GM23248 (cell line): Measurements from ENCODE around the gene EXOC2. TPM values are rescaled to one million over a fixed set of nuclear protein-coding genes. Genes with fewer than 3 reads are reported as not detected.

Experiments
- DNase-seq: peaks from one replicate; pipeline ENCODE4 v3.0.0-alpha.2; 2015
- H2AFZ ChIP-seq: fragments of 200-600 bp; sonication (generic); 2 replicates; pipeline ENCODE4 v1.6.1; 2016; ENCODE audit warnings: antibody characterized with exemption
- H3F3A ChIP-seq: fragments of 200-600 bp; sonication (generic); 2 replicates; pipeline ENCODE4 v1.6.1; 2016; ENCODE audit warnings: mild to moderate bottlenecking, antibody characterized with exemption, mixed run types; ENCODE audit not compliant: insufficient read depth
- H3K27ac ChIP-seq: fragments of 200-600 bp; sonication (generic); 2 replicates; pipeline ENCODE4 v1.5.1; 2016; ENCODE audit warnings: mild to moderate bottlenecking
- H3K27me3 ChIP-seq: fragments of 200-600 bp; sonication (generic); replicated peaks from 2 replicates; pipeline ENCODE4 v1.6.1; 2016; ENCODE audit warnings: mild to moderate bottlenecking; ENCODE audit not compliant: insufficient read depth
- H3K36me3 ChIP-seq: fragments of 200-600 bp; sonication (generic); 2 replicates; pipeline ENCODE4 v1.6.1; 2016; ENCODE audit warnings: low read depth, mild to moderate bottlenecking
- H3K4me1 ChIP-seq: fragments of 200-600 bp; sonication (generic); 2 replicates; pipeline ENCODE4 v1.6.1; 2016; ENCODE audit warnings: mild to moderate bottlenecking; ENCODE audit not compliant: insufficient read depth
- H3K4me2 ChIP-seq: fragments of 200-600 bp; sonication (generic); one replicate; pipeline ENCODE4 v1.6.1; 2016; ENCODE audit warnings: mild to moderate bottlenecking; ENCODE audit not compliant: unreplicated experiment
- H3K4me3 ChIP-seq: fragments of 200-600 bp; sonication (generic); 2 replicates; pipeline ENCODE4 v1.5.1; 2016; ENCODE audit warnings: mild to moderate bottlenecking
- H3K79me2 ChIP-seq: fragments of 200-600 bp; sonication (generic); 2 replicates; pipeline ENCODE4 v1.6.1; 2016; ENCODE audit warnings: mild to moderate bottlenecking; ENCODE audit not compliant: insufficient read depth
- H3K9ac ChIP-seq: fragments of 200-600 bp; sonication (generic); 2 replicates; pipeline ENCODE4 v1.6.1; 2016; ENCODE audit warnings: mild to moderate bottlenecking
- H3K9me2 ChIP-seq: fragments of 200-600 bp; sonication (generic); 2 replicates; pipeline ENCODE4 v1.6.1; 2016; ENCODE audit warnings: mixed run types, mild to moderate bottlenecking, moderate library complexity; ENCODE audit not compliant: insufficient read depth
- H3K9me3 ChIP-seq: fragments of 200-600 bp; sonication (generic); one replicate; pipeline ENCODE4 v1.6.1; 2017; ENCODE audit warnings: low read depth
- H4K20me1 ChIP-seq: fragments of 200-600 bp; sonication (generic); 2 replicates; pipeline ENCODE4 v1.6.0; 2016; ENCODE audit not compliant: insufficient read depth
- EZH2 ChIP-seq: fragments of 200-600 bp; sonication (generic); IDR thresholded peaks from 2 replicates; pipeline ENCODE4 v1.6.1; 2018; ENCODE audit warnings: antibody characterized with exemption, mild to moderate bottlenecking; ENCODE audit not compliant: insufficient read depth, poor library complexity, severe bottlenecking
- EZH2phosphoT487 ChIP-seq: fragments of 200-600 bp; sonication (generic); IDR thresholded peaks from 2 replicates; pipeline ENCODE4 v1.6.1; 2018; ENCODE audit warnings: antibody characterized with exemption, moderate library complexity, mild to moderate bottlenecking, low read depth; ENCODE audit not compliant: insufficient read depth
- WGBS, 2 experiments: methylation state at CpG; one replicate each; pipeline ENCODE4 v1.1.6; 2015 to 2017; ENCODE audit warnings: low lambda C conversion rate in 2 of 2, low coverage in 1 of 2; ENCODE audit errors: missing lambda C conversion rate in 2 of 2; 5-methylcytosine and 5-hydroxymethylcytosine counted together
- in situ Hi-C: fragments of 300-500 bp; cut with MboI; formaldehyde crosslinking; loops from 2 replicates; pipeline ENCODE4 v1.15.0; 2020
- polyA plus RNA-seq: library from polyadenylated mRNA; unstranded; fragments of >200 nt; fragmentation: Nextera tagmentation; extraction: Ambion mirVana; gene quantifications from 2 replicates; pipeline ENCODE4 v1.2.1, GENCODE V29; 2016
- total RNA-seq: library from RNA; depleted of rRNA; stranded (reverse); fragments of >200 nt; shearing (Covaris generic); gene quantifications from 2 replicates; pipeline ENCODE4 v1.2.3, GENCODE V29; 2014

Gene EXOC2
- total and polyA plus RNA-seq, 2 experiments from 2014 or later = 17.5 to 32.9 TPM

DNA sequence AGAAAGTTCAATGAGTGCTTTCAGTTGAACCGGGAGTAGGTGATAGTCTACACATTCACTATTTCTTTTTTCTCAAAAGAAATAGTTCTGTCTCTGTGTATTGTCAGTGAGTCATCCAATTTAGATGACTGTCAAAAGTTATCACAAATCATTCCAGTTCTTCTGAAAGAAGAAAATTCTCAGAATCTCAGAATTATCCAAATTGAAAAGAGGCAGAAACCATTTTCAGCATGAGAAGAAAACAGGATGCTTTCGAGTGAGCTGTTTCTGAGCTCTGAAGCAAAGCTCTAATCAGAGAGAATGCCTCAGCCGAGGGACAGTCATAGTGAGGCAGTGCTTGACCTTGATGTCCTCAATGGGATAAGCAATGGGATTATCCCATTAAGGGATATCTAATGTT, 134.0 kb downstream of the EXOC2 start:
- Histone ChIP-seq H3K9me3 (no peaks in the 10 kb centered on the region), H4K20me1 (no peaks in the 10 kb centered on the region), H3K27ac (no peak overlapping the region), H3K36me3 (peaks cover 16% of the 10 kb centered on the region), H3K9ac (no peak overlapping the region), H3K4me3 (no peak overlapping the region), H3K4me1 (no peaks in the 10 kb centered on the region), H3K79me2 (no peaks in the 10 kb centered on the region), H3F3A (no peaks in the 10 kb centered on the region), H3K9me2 (no peaks in the 10 kb centered on the region), H3K27me3 (no peaks in the 10 kb centered on the region), H3K4me2 (no peak overlapping the region), H2AFZ (no peak overlapping the region)
- 76 to 78% methylated on average over 3 of the region's 3 CpGs for WGBS, 2 experiments
- no peak for DNase-seq
- TF ChIP-seq EZH2phosphoT487 (no peak), EZH2 (no peak)
- in situ Hi-C loops = no loop called here

DNA sequence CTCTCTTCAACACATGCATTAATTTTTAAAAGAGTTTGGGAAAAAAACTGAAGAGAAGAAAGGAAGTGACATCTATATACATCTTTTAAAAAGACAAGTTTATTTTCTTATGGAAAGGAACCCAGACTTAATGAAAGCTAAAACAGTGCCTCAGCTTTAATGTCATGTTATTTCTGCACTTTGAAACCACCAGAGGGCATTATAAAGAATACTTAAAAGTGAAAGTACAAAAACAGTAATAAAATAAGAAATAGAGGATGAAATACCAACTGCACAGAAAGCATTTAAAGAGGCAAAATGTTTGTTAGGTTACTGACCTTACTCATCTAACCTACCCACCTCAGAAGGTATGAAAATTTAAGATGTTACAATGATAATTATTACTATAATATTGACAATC, 134.8 kb downstream of the EXOC2 start:
- peak; percentile 32 for DNase-seq
- no peak for TF ChIP-seq EZH2phosphoT487
- TF ChIP-seq EZH2 = no peak

DNA sequence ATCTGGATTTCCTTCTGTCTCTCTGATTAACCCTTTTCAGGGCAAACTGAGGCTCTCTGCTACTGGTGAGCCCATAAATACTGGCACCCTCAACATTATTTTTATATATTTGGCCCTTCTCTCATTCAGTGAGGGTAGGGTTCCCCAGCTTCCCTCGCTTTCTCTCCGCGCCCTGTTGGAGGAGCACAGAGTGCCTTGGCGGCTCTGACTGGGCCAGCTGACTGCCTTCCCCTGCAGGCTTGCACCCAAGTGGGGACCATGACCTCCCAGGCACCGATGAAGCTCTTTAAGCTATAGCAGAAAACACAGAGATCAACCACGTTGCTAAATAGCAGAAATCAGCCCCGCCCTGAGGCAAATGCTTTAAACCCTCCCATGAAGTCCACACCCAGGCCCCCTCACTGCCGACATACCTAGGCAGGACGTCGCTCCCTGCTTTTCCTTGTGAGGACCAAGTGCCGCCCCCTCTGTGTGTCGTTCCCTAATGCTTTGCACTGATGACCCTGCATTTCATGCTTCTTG, 141.0 kb downstream of the EXOC2 start:
- Histone ChIP-seq H3K4me1 (no peaks in the 10 kb centered on the region), H3K4me2 (no peak overlapping the region), H3K27me3 (no peaks in the 10 kb centered on the region), H4K20me1 (no peaks in the 10 kb centered on the region), H3K9me2 (no peaks in the 10 kb centered on the region), H3F3A (no peaks in the 10 kb centered on the region), H3K4me3 (no peak overlapping the region), H3K9me3 (no peaks in the 10 kb centered on the region), H3K36me3 (peaks cover 9% of the 10 kb centered on the region; the same call in 1 of the 2 replicates), H2AFZ (no peak overlapping the region), H3K79me2 (no peaks in the 10 kb centered on the region), H3K9ac (no peak overlapping the region), H3K27ac (no peak overlapping the region)
- TF ChIP-seq EZH2phosphoT487 (no peak), EZH2 (no peak)
- in situ Hi-C loops = no loop called here
- DNase-seq = no peak
- WGBS, 2 experiments = 94% methylated on average over 12 of the region's 12 CpGs

More for the DNA sequence above, 134.8 kb downstream of the EXOC2 start:
- Histone ChIP-seq H3K9me3 (no peaks in the 10 kb centered on the region), H3K9me2 (no peaks in the 10 kb centered on the region), H3K4me1 (no peaks in the 10 kb centered on the region), H2AFZ (no peak overlapping the region), H3K27ac (no peak overlapping the region), H4K20me1 (no peaks in the 10 kb centered on the region), H3K4me3 (no peak overlapping the region), H3K27me3 (no peaks in the 10 kb centered on the region), H3K9ac (no peak overlapping the region), H3K36me3 (0 out of 2 replicates have a peak, but pooled peaks cover 10% of the 10 kb centered on the region), H3F3A (no peaks in the 10 kb centered on the region), H3K4me2 (no peak overlapping the region), H3K79me2 (no peaks in the 10 kb centered on the region)
- in situ Hi-C loops = no loop called here

DNA sequence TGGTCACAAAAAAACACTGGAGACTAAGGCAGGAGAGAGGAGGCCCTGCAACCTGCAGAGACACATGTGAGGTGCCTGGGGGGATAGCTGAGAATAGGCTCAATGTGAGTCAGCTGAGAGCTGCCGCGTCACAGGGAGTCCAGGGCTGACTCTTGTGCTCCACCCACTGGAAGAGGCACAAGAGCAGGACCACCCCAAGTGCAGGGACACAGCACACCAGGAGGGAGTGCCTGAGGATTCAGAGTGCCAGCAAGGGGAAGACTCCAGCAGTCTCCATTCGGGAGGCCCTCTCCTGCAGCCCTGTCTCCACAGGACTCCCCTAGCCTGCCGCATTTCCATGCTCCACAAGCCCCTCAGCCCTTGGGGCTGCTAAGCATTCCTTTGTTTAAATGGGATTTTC, 141.5 kb downstream of the EXOC2 start:
- no peaks in the 10 kb centered on the region for H3K9me3 ChIP-seq
- H3K9ac ChIP-seq = no peak overlapping the region
- H3K79me2 ChIP-seq = no peaks in the 10 kb centered on the region
- H3K36me3 ChIP-seq = peaks cover 13% of the 10 kb centered on the region; the same call in 1 of the 2 replicates
- H3K9me2 ChIP-seq = no peaks in the 10 kb centered on the region
- H3K4me2 ChIP-seq = no peak overlapping the region
- no peaks in the 10 kb centered on the region for H4K20me1 ChIP-seq
- no peak for TF ChIP-seq EZH2phosphoT487
- no peak for TF ChIP-seq EZH2
- 63 to 80% methylated on average over 4 of the region's 4 CpGs for WGBS, 2 experiments
- H3F3A ChIP-seq = no peaks in the 10 kb centered on the region
- H3K27ac ChIP-seq = no peak overlapping the region
- H3K4me3 ChIP-seq = no peak overlapping the region
- no peaks in the 10 kb centered on the region for H3K27me3 ChIP-seq
- in situ Hi-C loops = no loop called here
- no peaks in the 10 kb centered on the region for H3K4me1 ChIP-seq
- DNase-seq = peak; percentile 61
- no peak overlapping the region for H2AFZ ChIP-seq

DNA sequence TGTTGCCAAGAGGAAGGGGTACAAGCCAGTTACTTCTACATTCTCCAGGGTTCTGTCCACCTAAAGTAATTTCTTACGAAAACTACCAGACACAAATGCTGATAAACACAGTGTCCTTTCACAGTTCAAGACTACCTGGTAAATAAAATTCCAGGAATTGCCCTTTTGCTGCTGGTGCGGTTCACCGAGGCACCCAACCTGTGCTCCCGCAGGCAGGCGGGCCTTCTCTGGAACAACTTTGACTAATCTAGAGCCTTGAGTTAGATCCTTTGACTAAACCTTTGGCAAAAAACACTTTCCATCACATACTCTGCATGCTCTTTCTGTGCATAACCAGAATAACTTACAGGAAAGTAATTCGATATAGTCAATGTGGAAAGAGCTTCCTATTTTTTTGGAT, 143.0 kb downstream of the EXOC2 start:
- in situ Hi-C loops = no loop called here
- Histone ChIP-seq H3K4me3 (no peak overlapping the region), H3K27ac (no peak overlapping the region), H3K9ac (no peak overlapping the region), H3K9me3 (no peaks in the 10 kb centered on the region), H3K9me2 (no peaks in the 10 kb centered on the region), H4K20me1 (no peaks in the 10 kb centered on the region), H3K4me1 (no peaks in the 10 kb centered on the region), H3K27me3 (no peaks in the 10 kb centered on the region), H3F3A (no peaks in the 10 kb centered on the region), H3K4me2 (no peak overlapping the region), H3K36me3 (peaks cover 7% of the 10 kb centered on the region; the same call in 1 of the 2 replicates), H2AFZ (no peak overlapping the region), H3K79me2 (no peaks in the 10 kb centered on the region)
- 99 to 100% methylated on average over 6 of the region's 6 CpGs for WGBS, 2 experiments
- no peak for DNase-seq
- TF ChIP-seq EZH2 (no peak), EZH2phosphoT487 (no peak)
